Endothelial cell of umbilical vein (primary cell): ENCODE measurements around the gene APBA2.

Experiments
- EZH2 ChIP-seq: IDR thresholded peaks from 2 replicates; pipeline ENCODE4 v1.6.1; 2012; ENCODE audit warnings: borderline replicate concordance, low read depth, mild to moderate bottlenecking, moderate library complexity, low read length, inconsistent platforms; ENCODE audit not compliant: severe bottlenecking
- GATA2 ChIP-seq: IDR thresholded peaks from 2 replicates; pipeline ENCODE4 v1.7.0; 2011; ENCODE audit warnings: low read depth, mild to moderate bottlenecking, moderate library complexity, mixed read lengths, low read length; ENCODE audit not compliant: insufficient read length, insufficient read depth
- JUN ChIP-seq: IDR thresholded peaks from 2 replicates; pipeline ENCODE4 v1.6.1; 2011; ENCODE audit warnings: borderline replicate concordance, low read depth; ENCODE audit not compliant: insufficient read length, insufficient read depth
- POLR2AphosphoS5 ChIP-seq: IDR thresholded peaks from 2 replicates; pipeline ENCODE4 v1.6.1; 2012; ENCODE audit warnings: low read depth, mild to moderate bottlenecking, control low read depth, low read length, moderate library complexity; ENCODE audit not compliant: insufficient read depth
- TF ChIP-seq, protein P1 (sequence below), 2 donors: IDR thresholded peaks; 1 replicate in 1 of 2; 2 replicates in 1 of 2; pipeline ENCODE4 v1.5.1; 2011; ENCODE audit warnings: low read length in 2 of 2, mild to moderate bottlenecking in 2 of 2, moderate library complexity in 2 of 2, control low read depth in 1 of 2, inconsistent platforms in 1 of 2, low read depth in 1 of 2; ENCODE audit not compliant: insufficient read depth in 1 of 2; ENCODE audit errors: extremely low read depth in 1 of 2

DNA sequence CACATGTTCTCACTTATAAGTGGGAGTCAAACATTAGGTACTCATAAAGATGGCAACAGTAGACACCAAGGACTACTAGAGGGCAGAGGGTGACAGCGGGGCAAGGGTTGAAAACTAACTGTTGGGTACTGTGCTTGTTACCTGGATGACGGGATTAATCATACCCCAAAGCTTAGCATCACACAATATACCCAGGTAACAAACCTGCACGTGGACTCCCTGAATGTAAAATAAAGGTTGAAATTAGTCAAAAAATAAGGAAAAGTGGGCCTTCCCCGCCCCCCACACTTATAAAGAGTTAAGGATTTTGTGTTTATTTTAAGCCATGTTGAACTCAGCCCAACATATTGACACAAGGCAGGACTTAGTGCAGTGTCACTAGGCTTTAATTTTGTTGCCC lies 96.1 kb downstream of the APBA2 start:
- TF ChIP-seq, protein P1, sequence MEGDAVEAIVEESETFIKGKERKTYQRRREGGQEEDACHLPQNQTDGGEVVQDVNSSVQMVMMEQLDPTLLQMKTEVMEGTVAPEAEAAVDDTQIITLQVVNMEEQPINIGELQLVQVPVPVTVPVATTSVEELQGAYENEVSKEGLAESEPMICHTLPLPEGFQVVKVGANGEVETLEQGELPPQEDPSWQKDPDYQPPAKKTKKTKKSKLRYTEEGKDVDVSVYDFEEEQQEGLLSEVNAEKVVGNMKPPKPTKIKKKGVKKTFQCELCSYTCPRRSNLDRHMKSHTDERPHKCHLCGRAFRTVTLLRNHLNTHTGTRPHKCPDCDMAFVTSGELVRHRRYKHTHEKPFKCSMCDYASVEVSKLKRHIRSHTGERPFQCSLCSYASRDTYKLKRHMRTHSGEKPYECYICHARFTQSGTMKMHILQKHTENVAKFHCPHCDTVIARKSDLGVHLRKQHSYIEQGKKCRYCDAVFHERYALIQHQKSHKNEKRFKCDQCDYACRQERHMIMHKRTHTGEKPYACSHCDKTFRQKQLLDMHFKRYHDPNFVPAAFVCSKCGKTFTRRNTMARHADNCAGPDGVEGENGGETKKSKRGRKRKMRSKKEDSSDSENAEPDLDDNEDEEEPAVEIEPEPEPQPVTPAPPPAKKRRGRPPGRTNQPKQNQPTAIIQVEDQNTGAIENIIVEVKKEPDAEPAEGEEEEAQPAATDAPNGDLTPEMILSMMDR (IDR thresholded peaks at IDR 0.05; ENCODE audit: extremely low read depth in 1 of 2, insufficient read depth in 1 of 2, low read depth in 1 of 2, low read length in 2 of 2): no peak
- no peak for TF ChIP-seq JUN
- TF ChIP-seq GATA2: no peak
- no peak for TF ChIP-seq EZH2
- TF ChIP-seq POLR2AphosphoS5: no peak
